Stimulated activated CD4-positive, alpha-beta T cell treated with anti-CD3 and anti-CD28 coated beads, Interleukin-1b, Interleukin-23, amount 100 ng/mL, for 4 hours (primary cell): ENCODE measurements around the gene CXXC4.

ENCODE experiments used
- DNase-seq, 2 donors: peaks; one replicate each; pipeline ENCODE4 v3.0.0-alpha.2; 2020; ENCODE audit warnings: low read depth in 2 of 2

CXXC4 gene

GRCh38 chr4:104494822-104495559 is at the start of gene CXXC4:
Gene CXXC4 (minus strand): TSS chr4:104494894. CDS start chr4:104491802, 3,092 bp downstream.
- no peak for DNase-seq

- DNase-seq, result no peak
Observed at GRCh38 chr4:104533156-104533555, 38.5 kb upstream of the CXXC4 start.

GRCh38 chr4:104532677-104533076 is 38.0 kb upstream of the CXXC4 start:
- DNase-seq, result no peak

- DNase-seq, result no peak
Observed at GRCh38 chr4:104531390-104531789, 36.7 kb upstream of the CXXC4 start.

- no peak for DNase-seq
Observed at GRCh38 chr4:104530426-104530825, 35.7 kb upstream of the CXXC4 start.

GRCh38 chr4:104524591-104524990 is 29.9 kb upstream of the CXXC4 start:
- DNase-seq, result no peak

- DNase-seq, result no peak
Observed at GRCh38 chr4:104524026-104524425, 29.3 kb upstream of the CXXC4 start.

- no peak for DNase-seq
Observed at GRCh38 chr4:104519588-104519987, 24.9 kb upstream of the CXXC4 start.

GRCh38 chr4:104516884-104517283 is 22.2 kb upstream of the CXXC4 start:
- no peak for DNase-seq

- DNase-seq, result no peak
Observed at GRCh38 chr4:104508224-104508623, 13.5 kb upstream of the CXXC4 start.

- no peak for DNase-seq
Observed at GRCh38 chr4:104507112-104507511, 12.4 kb upstream of the CXXC4 start.

GRCh38 chr4:104504536-104504935 is 9.8 kb upstream of the CXXC4 start:
- no peak for DNase-seq

GRCh38 chr4:104502471-104502870 is 7.8 kb upstream of the CXXC4 start:
- DNase-seq, result no peak

- no peak for DNase-seq
Observed at GRCh38 chr4:104501290-104501689, 6.6 kb upstream of the CXXC4 start.

- DNase-seq, result no peak
Observed at GRCh38 chr4:104500442-104500841, 5.7 kb upstream of the CXXC4 start.

GRCh38 chr4:104494185-104494584 is 509 bp downstream of the CXXC4 start:
- DNase-seq, result no peak

GRCh38 chr4:104493081-104493831 is 1.4 kb downstream of the CXXC4 start:
- DNase-seq, result no peak

GRCh38 chr4:104492183-104492771 is 2.4 kb downstream of the CXXC4 start:
- no peak for DNase-seq

GRCh38 chr4:104491481-104492182 is 3.1 kb downstream of the CXXC4 start:
- peak; percentile 3 for DNase-seq

GRCh38 chr4:104490770-104491480 is 3.8 kb downstream of the CXXC4 start:
- DNase-seq, result peak; percentile 25

- DNase-seq, result no peak
Observed at GRCh38 chr4:104490096-104490769, 4.5 kb downstream of the CXXC4 start.
